ENCODE measurements around the gene BEST4. TPM values are rescaled to one million over a fixed set of nuclear protein-coding genes. Genes with fewer than 3 reads are reported as not detected.

Gene BEST4

GRCh38 chr1:44733784-44734183, 54.2 kb downstream of the BEST4 start:
- no peak overlapping the region for H3K18ac ChIP-seq (ENCODE audit: low read length)
- no peak overlapping the region for H3K4me3 ChIP-seq (ENCODE audit: low read length in 2 of 2)
- H2AFZ ChIP-seq (ENCODE audit: low read length), result peak overlapping the region; percentile 48
- H3K9ac ChIP-seq (ENCODE audit: low read depth, low read length, poor library complexity), result no peak overlapping the region
- no peak overlapping the region for H3K27ac ChIP-seq (replicated peaks; ENCODE audit: low read length)
- H2AK5ac ChIP-seq (ENCODE audit: low read depth, low read length), result no peak overlapping the region
- no peak overlapping the region for H3K4me2 ChIP-seq (ENCODE audit: insufficient read depth, low read length, poor library complexity, severe bottlenecking)
- H2BK120ac ChIP-seq (ENCODE audit: low read depth, low read length), result no peak overlapping the region
- no peak overlapping the region for H4K8ac ChIP-seq (ENCODE audit: low read depth, low read length)
- no peak overlapping the region for H2BK12ac ChIP-seq (ENCODE audit: low read length)
- no peak overlapping the region for H3K4ac ChIP-seq (ENCODE audit: low read length)
- H4K91ac ChIP-seq (ENCODE audit: low read depth, low read length, poor library complexity), result no peak overlapping the region
- no peaks in the 10 kb centered on the region for H3K79me1 ChIP-seq (ENCODE audit: low read depth, low read length)
- DNase-seq (ENCODE audit: low spot score), result no peak
- no peak overlapping the region for H2BK15ac ChIP-seq (ENCODE audit: low read length)
- H3K4me1 ChIP-seq (ENCODE audit: control insufficient read depth in 2 of 2, insufficient read depth in 1 of 2, low read depth in 1 of 2, low read length in 2 of 2), result peaks cover 0 to 2% of the 10 kb centered on the region in 2 donors
- H3K14ac ChIP-seq (ENCODE audit: low read length), result no peak overlapping the region
- WGBS, 2 donors (ENCODE audit: extremely low coverage in 2 of 2, insufficient read length in 2 of 2, insufficient replicate concordance in 1 of 2), result no CpG with 5 or more reads among the region's 1 CpG
- H3K36me3 ChIP-seq (replicated peaks in 1 of 2; ENCODE audit: control insufficient read depth in 2 of 2, insufficient read depth in 2 of 2, low read length in 2 of 2), result no peaks in the 10 kb centered on the region
- H2BK5ac ChIP-seq (ENCODE audit: low read length), result no peak overlapping the region
- no peaks in the 10 kb centered on the region for H3K27me3 ChIP-seq (ENCODE audit: control insufficient read depth in 3 of 3, insufficient read depth in 3 of 3, low read depth in 1 of 3, low read length in 3 of 3)
- no peak overlapping the region for H3K23ac ChIP-seq (ENCODE audit: low read depth, low read length, poor library complexity)
- no peaks in the 10 kb centered on the region for H3K9me3 ChIP-seq (replicated peaks in 1 of 2; ENCODE audit: control insufficient read depth in 2 of 2, insufficient read depth in 1 of 2, low read depth in 1 of 2, low read length in 2 of 2)

Small RNA genes within 50 kb of the gene (small RNA-seq; reads per million reads assigned to genes)
- 2,751 reads per million, percentile 99 among the genes with 10 or more reads in this experiment for gene SNORD38A (ENCODE audit: insufficient read depth)
- gene SNORD38B (ENCODE audit: insufficient read depth), result not detected
- 363 reads per million, percentile 98 among the genes with 10 or more reads in this experiment for gene SNORD46 (ENCODE audit: insufficient read depth)
- not detected for gene SNORD55 (ENCODE audit: insufficient read depth)

Data from neuronal stem cell (in vitro differentiated cells).